DOHH2 (cell line): ENCODE measurements around the gene TARS2.

Experiments
- H3F3A ChIP-seq: fragments of 200-600 bp; sonication (generic), shearing (Covaris generic); 2 replicates; pipeline ENCODE4 v1.6.0; 2016; ENCODE audit warnings: antibody characterized with exemption, mild to moderate bottlenecking; ENCODE audit not compliant: control insufficient read depth, insufficient read depth
- H3K27ac ChIP-seq: fragments of 200-600 bp; sonication (generic); 2 replicates; pipeline ENCODE4 v1.5.1; 2014; ENCODE audit warnings: low read depth, mild to moderate bottlenecking, low read length, moderate library complexity
- H3K27me3 ChIP-seq: fragments of 200-600 bp; sonication (generic); 2 replicates; pipeline ENCODE4 v1.6.1; 2014; ENCODE audit warnings: mild to moderate bottlenecking, low read length, mixed read lengths; ENCODE audit not compliant: control insufficient read depth
- H3K36me3 ChIP-seq: fragments of 200-600 bp; sonication (generic); 2 replicates; pipeline ENCODE4 v1.6.1; 2014; ENCODE audit warnings: mild to moderate bottlenecking, low read length, moderate library complexity, mixed read lengths; ENCODE audit not compliant: control insufficient read depth
- H3K4me1 ChIP-seq: fragments of 200-600 bp; sonication (generic); 2 replicates; pipeline ENCODE4 v1.6.1; 2014; ENCODE audit warnings: mild to moderate bottlenecking, low read length, mixed read lengths; ENCODE audit not compliant: control insufficient read depth
- H3K4me2 ChIP-seq: fragments of 200-600 bp; sonication (generic); 2 replicates; pipeline ENCODE4 v1.6.0; 2014; ENCODE audit warnings: mild to moderate bottlenecking, low read length, moderate library complexity
- H3K4me3 ChIP-seq: fragments of 200-600 bp; sonication (generic); 2 replicates; pipeline ENCODE4 v1.5.1; 2014; ENCODE audit warnings: mild to moderate bottlenecking, low read length, mixed read lengths
- H3K79me2 ChIP-seq: fragments of 200-600 bp; sonication (generic); 2 replicates; pipeline ENCODE4 v1.6.1; 2014; ENCODE audit warnings: mild to moderate bottlenecking, low read length, mixed read lengths; ENCODE audit not compliant: control insufficient read depth
- H3K9me2 ChIP-seq: fragments of 200-600 bp; sonication (generic); replicated peaks from 2 replicates; pipeline ENCODE4 v1.6.1; 2014; ENCODE audit warnings: mild to moderate bottlenecking, low read length, mixed read lengths; ENCODE audit not compliant: control insufficient read depth
- H3K9me3 ChIP-seq: fragments of 200-600 bp; sonication (generic); 2 replicates; pipeline ENCODE4 v1.6.1; 2014; ENCODE audit warnings: antibody characterized with exemption, low read length, mixed read lengths; ENCODE audit not compliant: control insufficient read depth, insufficient read depth
- H4K20me1 ChIP-seq: fragments of 200-600 bp; sonication (generic); 2 replicates; pipeline ENCODE4 v1.6.0; 2014; ENCODE audit warnings: low read depth, mild to moderate bottlenecking, antibody characterized with exemption, low read length, moderate library complexity; ENCODE audit not compliant: control insufficient read depth, insufficient read depth
- CTCF ChIP-seq: fragments of 200-600 bp; sonication (generic); IDR thresholded peaks from one replicate; pipeline ENCODE4 v1.5.1; 2014; ENCODE audit warnings: antibody characterized with exemption, mild to moderate bottlenecking, low read depth, low read length; ENCODE audit not compliant: poor library complexity, severe bottlenecking
- EZH2phosphoT487 ChIP-seq: fragments of 200-600 bp; sonication (generic); IDR thresholded peaks from 2 replicates; pipeline ENCODE4 v1.6.1; 2017; ENCODE audit warnings: borderline replicate concordance, mild to moderate bottlenecking, antibody characterized with exemption, low read length, moderate library complexity, mixed read lengths

The TARS2 gene

GRCh38 chr1:150479370-150479769, 7.8 kb upstream of the TARS2 start:
- H3K9me3 ChIP-seq = no peaks in the 10 kb centered on the region
- no peaks in the 10 kb centered on the region for H3K4me1 ChIP-seq
- H3F3A ChIP-seq = peaks cover 23% of the 10 kb centered on the region
- TF ChIP-seq EZH2phosphoT487 = no peak
- TF ChIP-seq CTCF = no peak
- H4K20me1 ChIP-seq = 0 out of 2 replicates have a peak, but pooled peaks cover 4% of the 10 kb centered on the region
- H3K27me3 ChIP-seq = 0 out of 2 replicates have a peak, but pooled peaks cover 2% of the 10 kb centered on the region
- H3K36me3 ChIP-seq = no peaks in the 10 kb centered on the region
- no peak overlapping the region for H3K27ac ChIP-seq
- H3K79me2 ChIP-seq = no peaks in the 10 kb centered on the region
- no peaks in the 10 kb centered on the region for H3K9me2 ChIP-seq
- no peak overlapping the region for H3K4me3 ChIP-seq
- H3K4me2 ChIP-seq = no peak overlapping the region

GRCh38 chr1:150479927-150480352, 7.3 kb upstream of the TARS2 start:
- Histone ChIP-seq H3K4me3 (no peak overlapping the region), H3K4me2 (no peak overlapping the region), H3K27me3 (0 out of 2 replicates have a peak, but pooled peaks cover 2% of the 10 kb centered on the region), H3K27ac (no peak overlapping the region), H3K79me2 (no peaks in the 10 kb centered on the region), H3F3A (peaks cover 20% of the 10 kb centered on the region), H3K36me3 (no peaks in the 10 kb centered on the region), H4K20me1 (0 out of 2 replicates have a peak, but pooled peaks cover 4% of the 10 kb centered on the region), H3K9me2 (no peaks in the 10 kb centered on the region), H3K4me1 (no peaks in the 10 kb centered on the region), H3K9me3 (no peaks in the 10 kb centered on the region)
- TF ChIP-seq EZH2phosphoT487 = no peak
- TF ChIP-seq CTCF = no peak

- Histone ChIP-seq H4K20me1 (no peaks in the 10 kb centered on the region), H3K9me2 (no peaks in the 10 kb centered on the region), H3K9me3 (no peaks in the 10 kb centered on the region), H3F3A (peaks cover 5% of the 10 kb centered on the region), H3K27ac (no peak overlapping the region), H3K79me2 (peaks cover 18% of the 10 kb centered on the region), H3K27me3 (0 out of 2 replicates have a peak, but pooled peaks cover 2% of the 10 kb centered on the region), H3K4me2 (no peak overlapping the region), H3K4me1 (peaks cover 9% of the 10 kb centered on the region; the same call in 1 of the 2 replicates), H3K4me3 (no peak overlapping the region), H3K36me3 (peaks cover 8% of the 10 kb centered on the region)
- TF ChIP-seq EZH2phosphoT487 (no peak), CTCF (no peak)
Observed at GRCh38 chr1:150484431-150484830, 2.8 kb upstream of the TARS2 start.

- Histone ChIP-seq H3K4me1 (peaks cover 9% of the 10 kb centered on the region; the same call in 1 of the 2 replicates), H3K36me3 (peaks cover 13% of the 10 kb centered on the region), H3K9me2 (no peaks in the 10 kb centered on the region), H4K20me1 (no peaks in the 10 kb centered on the region), H3K27ac (no peak overlapping the region), H3F3A (peaks cover 3% of the 10 kb centered on the region), H3K4me3 (no peak overlapping the region), H3K4me2 (no peak overlapping the region), H3K79me2 (peaks cover 18% of the 10 kb centered on the region), H3K27me3 (0 out of 2 replicates have a peak, but pooled peaks cover under 1% of the 10 kb centered on the region), H3K9me3 (no peaks in the 10 kb centered on the region)
- TF ChIP-seq CTCF (no peak), EZH2phosphoT487 (no peak)
Observed at GRCh38 chr1:150484861-150485260, 2.4 kb upstream of the TARS2 start.
